ENCODE measurements around the gene PLAA.

PLAA gene

GRCh38 chr9:26925609-26926008, 21.4 kb downstream of the PLAA start:
- Histone ChIP-seq H3K36me3 (ENCODE audit: control insufficient read depth in 1 of 2, insufficient read depth in 2 of 2, low read length in 2 of 2) (peaks cover 56 to 63% of the 10 kb centered on the region in 2 donors), H3K9me3 (ENCODE audit: control insufficient read depth in 1 of 2, low read length in 2 of 2) (no peaks in the 10 kb centered on the region)

GRCh38 chr9:26919698-26920097, 27.3 kb downstream of the PLAA start:
- Histone ChIP-seq H3K27me3 (ENCODE audit: low read depth, low read length) (no peaks in the 10 kb centered on the region), H3K36me3 (ENCODE audit: control insufficient read depth in 1 of 2, insufficient read depth in 2 of 2, low read length in 2 of 2) (peaks cover 71 to 83% of the 10 kb centered on the region in 2 donors), H3K27ac (ENCODE audit: low read length) (no peak overlapping the region), H3K4me3 (ENCODE audit: low read depth in 1 of 2, low read length in 2 of 2) (no peak overlapping the region), H3K4me1 (ENCODE audit: control insufficient read depth in 1 of 2, insufficient read depth in 2 of 2, low read length in 2 of 2) (no peaks in the 10 kb centered on the region), H3K9me3 (ENCODE audit: control insufficient read depth in 1 of 2, low read length in 2 of 2) (no peaks in the 10 kb centered on the region)

More at GRCh38 chr9:26925609-26926008, 21.4 kb downstream of the PLAA start:
- no peak overlapping the region for H3K27ac ChIP-seq (ENCODE audit: low read length)
- no peaks in the 10 kb centered on the region for H3K4me1 ChIP-seq (ENCODE audit: control insufficient read depth in 1 of 2, insufficient read depth in 2 of 2, low read length in 2 of 2)
- H3K27me3 ChIP-seq (ENCODE audit: low read depth, low read length), result no peaks in the 10 kb centered on the region
- H3K4me3 ChIP-seq (ENCODE audit: low read depth in 1 of 2, low read length in 2 of 2), result no peak overlapping the region

GRCh38 chr9:26913138-26913668, 33.8 kb downstream of the PLAA start:
- Histone ChIP-seq H3K27ac (ENCODE audit: low read length) (no peak overlapping the region), H3K4me3 (ENCODE audit: low read depth in 1 of 2, low read length in 2 of 2) (no peak overlapping the region), H3K4me1 (ENCODE audit: control insufficient read depth in 1 of 2, insufficient read depth in 2 of 2, low read length in 2 of 2) (no peaks in the 10 kb centered on the region), H3K27me3 (ENCODE audit: low read depth, low read length) (no peaks in the 10 kb centered on the region), H3K36me3 (ENCODE audit: control insufficient read depth in 1 of 2, insufficient read depth in 2 of 2, low read length in 2 of 2) (peaks cover 34 to 55% of the 10 kb centered on the region in 2 donors), H3K9me3 (ENCODE audit: control insufficient read depth in 1 of 2, low read length in 2 of 2) (no peaks in the 10 kb centered on the region)

- Histone ChIP-seq H3K4me1 (ENCODE audit: control insufficient read depth in 1 of 2, insufficient read depth in 2 of 2, low read length in 2 of 2) (no peaks in the 10 kb centered on the region), H3K27me3 (ENCODE audit: low read depth, low read length) (no peaks in the 10 kb centered on the region), H3K36me3 (ENCODE audit: control insufficient read depth in 1 of 2, insufficient read depth in 2 of 2, low read length in 2 of 2) (peaks cover 15 to 31% of the 10 kb centered on the region in 2 donors), H3K4me3 (ENCODE audit: low read depth in 1 of 2, low read length in 2 of 2) (no peak overlapping the region), H3K27ac (ENCODE audit: low read length) (no peak overlapping the region), H3K9me3 (ENCODE audit: control insufficient read depth in 1 of 2, low read length in 2 of 2) (no peaks in the 10 kb centered on the region)
These were observed 42.4 kb downstream of the PLAA start for GRCh38 chr9:26904671-26905070.

GRCh38 chr9:26904070-26904469, 43.0 kb downstream of the PLAA start:
- Histone ChIP-seq H3K27ac (ENCODE audit: low read length) (no peak overlapping the region), H3K4me1 (ENCODE audit: control insufficient read depth in 1 of 2, insufficient read depth in 2 of 2, low read length in 2 of 2) (no peaks in the 10 kb centered on the region), H3K4me3 (ENCODE audit: low read depth in 1 of 2, low read length in 2 of 2) (no peak overlapping the region), H3K9me3 (ENCODE audit: control insufficient read depth in 1 of 2, low read length in 2 of 2) (no peaks in the 10 kb centered on the region), H3K27me3 (ENCODE audit: low read depth, low read length) (no peaks in the 10 kb centered on the region), H3K36me3 (ENCODE audit: control insufficient read depth in 1 of 2, insufficient read depth in 2 of 2, low read length in 2 of 2) (peaks cover 15 to 30% of the 10 kb centered on the region in 2 donors)

- Histone ChIP-seq H3K9me3 (ENCODE audit: control insufficient read depth in 1 of 2, low read length in 2 of 2) (no peaks in the 10 kb centered on the region), H3K27ac (ENCODE audit: low read length) (peak overlapping the region; percentile 96), H3K4me3 (ENCODE audit: low read depth in 1 of 2, low read length in 2 of 2) (peak overlapping the region; percentile 93 to 99), H3K27me3 (ENCODE audit: low read depth, low read length) (no peaks in the 10 kb centered on the region), H3K36me3 (ENCODE audit: control insufficient read depth in 1 of 2, insufficient read depth in 2 of 2, low read length in 2 of 2) (no peaks in the 10 kb centered on the region), H3K4me1 (ENCODE audit: control insufficient read depth in 1 of 2, insufficient read depth in 2 of 2, low read length in 2 of 2) (peaks cover 0 to 10% of the 10 kb centered on the region in 2 donors)
These were observed 53.9 kb downstream of the PLAA start for GRCh38 chr9:26893030-26893676.

GRCh38 chr9:26892251-26893029, 54.6 kb downstream of the PLAA start, which contains the start of gene CAAP1:
CAAP1 (minus strand) TSS chr9:26892802; CDS start chr9:26892715, 87 bp downstream.
- peak within 1 kb of the TSS; percentile 93 to 99 for H3K4me3 ChIP-seq (ENCODE audit: low read depth in 1 of 2, low read length in 2 of 2)
- no peaks in the 10 kb centered on the region for H3K36me3 ChIP-seq (ENCODE audit: control insufficient read depth in 1 of 2, insufficient read depth in 2 of 2, low read length in 2 of 2)
- no peaks in the 10 kb centered on the region for H3K9me3 ChIP-seq (ENCODE audit: control insufficient read depth in 1 of 2, low read length in 2 of 2)
- peaks cover 0 to 10% of the 10 kb centered on the region in 2 donors for H3K4me1 ChIP-seq (ENCODE audit: control insufficient read depth in 1 of 2, insufficient read depth in 2 of 2, low read length in 2 of 2)
- peak within 1 kb of the TSS; percentile 96 for H3K27ac ChIP-seq (ENCODE audit: low read length)
- no peaks in the 10 kb centered on the region for H3K27me3 ChIP-seq (ENCODE audit: low read depth, low read length)

- no peaks in the 10 kb centered on the region for H3K36me3 ChIP-seq (ENCODE audit: control insufficient read depth in 1 of 2, insufficient read depth in 2 of 2, low read length in 2 of 2)
- H3K9me3 ChIP-seq (ENCODE audit: control insufficient read depth in 1 of 2, low read length in 2 of 2), result no peaks in the 10 kb centered on the region
- no peaks in the 10 kb centered on the region for H3K27me3 ChIP-seq (ENCODE audit: low read depth, low read length)
- peak overlapping the region; percentile 96 for H3K27ac ChIP-seq (ENCODE audit: low read length)
- H3K4me1 ChIP-seq (ENCODE audit: control insufficient read depth in 1 of 2, insufficient read depth in 2 of 2, low read length in 2 of 2), result peaks cover 0 to 10% of the 10 kb centered on the region in 2 donors
- peak overlapping the region; percentile 93 to 99 for H3K4me3 ChIP-seq (ENCODE audit: low read depth in 1 of 2, low read length in 2 of 2)
These were observed 55.3 kb downstream of the PLAA start for GRCh38 chr9:26891726-26892125.

GRCh38 chr9:26888271-26888670, 58.8 kb downstream of the PLAA start:
- H3K4me1 ChIP-seq (ENCODE audit: control insufficient read depth in 1 of 2, insufficient read depth in 2 of 2, low read length in 2 of 2), result peaks cover 0 to 10% of the 10 kb centered on the region in 2 donors
- no peak overlapping the region for H3K4me3 ChIP-seq (ENCODE audit: low read depth in 1 of 2, low read length in 2 of 2)
- no peaks in the 10 kb centered on the region for H3K9me3 ChIP-seq (ENCODE audit: control insufficient read depth in 1 of 2, low read length in 2 of 2)
- no peak overlapping the region for H3K27ac ChIP-seq (ENCODE audit: low read length)
- H3K36me3 ChIP-seq (ENCODE audit: control insufficient read depth in 1 of 2, insufficient read depth in 2 of 2, low read length in 2 of 2), result peaks cover 0 to 4% of the 10 kb centered on the region in 2 donors
- no peaks in the 10 kb centered on the region for H3K27me3 ChIP-seq (ENCODE audit: low read depth, low read length)

GRCh38 chr9:26882154-26882553, 64.9 kb downstream of the PLAA start:
- Histone ChIP-seq H3K36me3 (ENCODE audit: control insufficient read depth in 1 of 2, insufficient read depth in 2 of 2, low read length in 2 of 2) (peaks cover 10 to 27% of the 10 kb centered on the region in 2 donors), H3K27ac (ENCODE audit: low read length) (no peak overlapping the region), H3K27me3 (ENCODE audit: low read depth, low read length) (no peaks in the 10 kb centered on the region), H3K9me3 (ENCODE audit: control insufficient read depth in 1 of 2, low read length in 2 of 2) (no peaks in the 10 kb centered on the region), H3K4me1 (ENCODE audit: control insufficient read depth in 1 of 2, insufficient read depth in 2 of 2, low read length in 2 of 2) (no peaks in the 10 kb centered on the region), H3K4me3 (ENCODE audit: low read depth in 1 of 2, low read length in 2 of 2) (no peak overlapping the region)

GRCh38 chr9:26880262-26880661, 66.8 kb downstream of the PLAA start:
- Histone ChIP-seq H3K27ac (ENCODE audit: low read length) (no peak overlapping the region), H3K4me3 (ENCODE audit: low read depth in 1 of 2, low read length in 2 of 2) (no peak overlapping the region), H3K4me1 (ENCODE audit: control insufficient read depth in 1 of 2, insufficient read depth in 2 of 2, low read length in 2 of 2) (no peaks in the 10 kb centered on the region), H3K36me3 (ENCODE audit: control insufficient read depth in 1 of 2, insufficient read depth in 2 of 2, low read length in 2 of 2) (peaks cover 16 to 27% of the 10 kb centered on the region in 2 donors), H3K27me3 (ENCODE audit: low read depth, low read length) (no peaks in the 10 kb centered on the region), H3K9me3 (ENCODE audit: control insufficient read depth in 1 of 2, low read length in 2 of 2) (no peaks in the 10 kb centered on the region)

All from muscle layer of duodenum (tissue), 2 donors.